Measurements from ENCODE around the gene C1D. TPM values are rescaled to one million over a fixed set of nuclear protein-coding genes. Genes with fewer than 3 reads are reported as not detected.
A peak's percentile ranks its signal among the peaks of the same experiment; 100 is the strongest.

The C1D gene
- total and polyA plus RNA-seq, 2 experiments from 2014 or later: 29.4 to 55.6 TPM

- 90% methylated on average over 6 of the region's 6 CpGs for WGBS (ENCODE audit: low lambda C conversion rate, missing lambda C conversion rate)
Observed at GRCh38 chr2:68044099-68044498, 18.7 kb downstream of the C1D start.

GRCh38 chr2:68043695-68044094 lies 19.1 kb downstream of the C1D start:
- DNase-seq (ENCODE audit: low spot score): no peak
- no peaks in the 10 kb centered on the region for H3K9me2 ChIP-seq (replicated peaks; ENCODE audit: insufficient read depth)
- no peak overlapping the region for H3K4me2 ChIP-seq
- H3K4me3 ChIP-seq: no peak overlapping the region
- TF ChIP-seq CTCF (IDR thresholded peaks at IDR 0.05; ENCODE audit: poor library complexity): no peak
- TF ChIP-seq EZH2 (IDR thresholded peaks at IDR 0.05; ENCODE audit: borderline replicate concordance): no peak
- TF ChIP-seq EZH2phosphoT487 (IDR thresholded peaks at IDR 0.05; ENCODE audit: low read depth, severe bottlenecking, unreplicated experiment): no peak
- H3K79me2 ChIP-seq: peaks cover 19% of the 10 kb centered on the region
- H4K20me1 ChIP-seq (ENCODE audit: insufficient read depth, poor library complexity, severe bottlenecking): no peaks in the 10 kb centered on the region
- H3K9me3 ChIP-seq (ENCODE audit: low read depth): no peaks in the 10 kb centered on the region
- peaks cover 9% of the 10 kb centered on the region for H3K4me1 ChIP-seq (ENCODE audit: insufficient read depth)
- H2AFZ ChIP-seq: no peak overlapping the region
- H3K27ac ChIP-seq: peak overlapping the region; percentile 73
- H3K27me3 ChIP-seq: no peaks in the 10 kb centered on the region
- WGBS (ENCODE audit: low lambda C conversion rate, missing lambda C conversion rate): 94% methylated on average over 3 of the region's 3 CpGs
- H3K36me3 ChIP-seq (replicated peaks; ENCODE audit: insufficient read depth, low read depth): no peaks in the 10 kb centered on the region

More at GRCh38 chr2:68044099-68044498, 18.7 kb downstream of the C1D start:
- no peak overlapping the region for H2AFZ ChIP-seq
- H3K27me3 ChIP-seq: no peaks in the 10 kb centered on the region
- peak overlapping the region; percentile 73 for H3K27ac ChIP-seq
- TF ChIP-seq EZH2 (IDR thresholded peaks at IDR 0.05; ENCODE audit: borderline replicate concordance) (no peak), EZH2phosphoT487 (IDR thresholded peaks at IDR 0.05; ENCODE audit: low read depth, severe bottlenecking, unreplicated experiment) (no peak), CTCF (IDR thresholded peaks at IDR 0.05; ENCODE audit: poor library complexity) (no peak)
- no peak for DNase-seq (ENCODE audit: low spot score)
- H3K9me3 ChIP-seq (ENCODE audit: low read depth): no peaks in the 10 kb centered on the region
- H4K20me1 ChIP-seq (ENCODE audit: insufficient read depth, poor library complexity, severe bottlenecking): no peaks in the 10 kb centered on the region
- H3K9me2 ChIP-seq (replicated peaks; ENCODE audit: insufficient read depth): no peaks in the 10 kb centered on the region
- no peak overlapping the region for H3K4me3 ChIP-seq
- H3K36me3 ChIP-seq (replicated peaks; ENCODE audit: insufficient read depth, low read depth): no peaks in the 10 kb centered on the region
- H3K4me2 ChIP-seq: no peak overlapping the region
- peaks cover 23% of the 10 kb centered on the region for H3K79me2 ChIP-seq
- H3K4me1 ChIP-seq (ENCODE audit: insufficient read depth): peaks cover 9% of the 10 kb centered on the region

- peaks cover 9% of the 10 kb centered on the region for H3K4me1 ChIP-seq (ENCODE audit: insufficient read depth)
- no peaks in the 10 kb centered on the region for H3K9me2 ChIP-seq (replicated peaks; ENCODE audit: insufficient read depth)
- no peak overlapping the region for H3K27ac ChIP-seq
- no peak overlapping the region for H2AFZ ChIP-seq
- peaks cover 13% of the 10 kb centered on the region for H3K79me2 ChIP-seq
- H3K9me3 ChIP-seq (ENCODE audit: low read depth): no peaks in the 10 kb centered on the region
- TF ChIP-seq CTCF (IDR thresholded peaks at IDR 0.05; ENCODE audit: poor library complexity) (no peak), EZH2 (IDR thresholded peaks at IDR 0.05; ENCODE audit: borderline replicate concordance) (no peak), EZH2phosphoT487 (IDR thresholded peaks at IDR 0.05; ENCODE audit: low read depth, severe bottlenecking, unreplicated experiment) (no peak)
- H3K36me3 ChIP-seq (replicated peaks; ENCODE audit: insufficient read depth, low read depth): no peaks in the 10 kb centered on the region
- no peak overlapping the region for H3K4me2 ChIP-seq
- no peak overlapping the region for H3K4me3 ChIP-seq
- WGBS (ENCODE audit: low lambda C conversion rate, missing lambda C conversion rate): 94% methylated on average over 5 of the region's 5 CpGs
- no peaks in the 10 kb centered on the region for H3K27me3 ChIP-seq
- H4K20me1 ChIP-seq (ENCODE audit: insufficient read depth, poor library complexity, severe bottlenecking): no peaks in the 10 kb centered on the region
- no peak for DNase-seq (ENCODE audit: low spot score)
Observed at GRCh38 chr2:68043032-68043431, 19.8 kb downstream of the C1D start.

All from hepatocyte (in vitro differentiated cells).